H9 (cell line): ENCODE data around the gene MTG2. TPM values are rescaled to one million over a fixed set of nuclear protein-coding genes. Genes with fewer than 3 reads are reported as not detected.
A peak's percentile ranks its signal among the peaks of the same experiment; 100 is the strongest.

Source experiments
- DNase-seq: peaks from one replicate; pipeline ENCODE4 v3.0.0-alpha.2; 2017
- H2AFZ ChIP-seq: one replicate; pipeline ENCODE4 v1.6.1; 2013; ENCODE audit warnings: mild to moderate bottlenecking, low read length, control low read depth, moderate library complexity
- H2AK5ac ChIP-seq: 2 replicates; pipeline ENCODE4 v1.6.1; 2013; ENCODE audit warnings: low read length, control low read depth, mixed read lengths; ENCODE audit not compliant: insufficient read length
- H2BK120ac ChIP-seq: one replicate; pipeline ENCODE4 v1.6.1; 2013; ENCODE audit warnings: low read depth, mild to moderate bottlenecking, low read length, control low read depth, inconsistent platforms; ENCODE audit not compliant: poor library complexity, severe bottlenecking
- H2BK12ac ChIP-seq: 2 replicates; pipeline ENCODE4 v1.6.1; 2013; ENCODE audit warnings: low read length, control low read depth, mixed read lengths, low read depth; ENCODE audit not compliant: insufficient read length
- H2BK15ac ChIP-seq: 2 replicates; pipeline ENCODE4 v1.6.1; 2013; ENCODE audit warnings: low read depth, low read length, control low read depth
- H2BK20ac ChIP-seq: one replicate; pipeline ENCODE4 v1.6.1; 2013; ENCODE audit warnings: low read depth, mild to moderate bottlenecking, low read length, control low read depth, inconsistent platforms; ENCODE audit not compliant: poor library complexity, severe bottlenecking
- H2BK5ac ChIP-seq: 2 replicates; pipeline ENCODE4 v1.6.1; 2013; ENCODE audit warnings: low read length, control low read depth, mixed read lengths; ENCODE audit not compliant: insufficient read length
- H3K14ac ChIP-seq: 2 replicates; pipeline ENCODE4 v1.6.1; 2013; ENCODE audit warnings: low read length, control low read depth; ENCODE audit not compliant: insufficient read depth
- H3K18ac ChIP-seq: 2 replicates; pipeline ENCODE4 v1.6.1; 2013; ENCODE audit warnings: low read depth, mild to moderate bottlenecking, mixed read lengths, low read length, control low read depth; ENCODE audit not compliant: insufficient read length
- H3K23ac ChIP-seq: 2 replicates; pipeline ENCODE4 v1.6.1; 2013; ENCODE audit warnings: low read length, control low read depth, mixed read lengths, low read depth; ENCODE audit not compliant: insufficient read length
- H3K23me2 ChIP-seq: 2 replicates; pipeline ENCODE4 v1.6.1; 2013; ENCODE audit warnings: low read depth, mild to moderate bottlenecking, mixed read lengths, low read length, control low read depth; ENCODE audit not compliant: insufficient read length, poor library complexity, severe bottlenecking
- H3K27ac ChIP-seq: 2 replicates; pipeline ENCODE4 v1.5.1; 2013; ENCODE audit warnings: low read length, control low read depth, mixed read lengths, low read depth; ENCODE audit not compliant: insufficient read length
- H3K27me3 ChIP-seq: 2 replicates; pipeline ENCODE4 v1.6.1; 2013; ENCODE audit warnings: low read length, control low read depth, inconsistent platforms; ENCODE audit not compliant: insufficient read depth
- H3K4ac ChIP-seq: 2 replicates; pipeline ENCODE4 v1.6.1; 2013; ENCODE audit warnings: low read depth, mild to moderate bottlenecking, control low read depth, inconsistent platforms, low read length, moderate library complexity
- H3K4me1 ChIP-seq: 2 replicates; pipeline ENCODE4 v1.6.1; 2013; ENCODE audit warnings: low read length, control low read depth, inconsistent platforms; ENCODE audit not compliant: insufficient read depth
- H3K4me2 ChIP-seq: 2 replicates; pipeline ENCODE4 v1.6.1; 2013; ENCODE audit warnings: low read length, control low read depth, mixed read lengths; ENCODE audit not compliant: insufficient read length, insufficient read depth
- H3K56ac ChIP-seq: 2 replicates; pipeline ENCODE4 v1.6.1; 2013; ENCODE audit warnings: low read depth, mild to moderate bottlenecking, mixed read lengths, low read length, control low read depth; ENCODE audit not compliant: insufficient read length
- H3K79me1 ChIP-seq: 2 replicates; pipeline ENCODE4 v1.6.1; 2013; ENCODE audit warnings: low read depth, mild to moderate bottlenecking, moderate library complexity, low read length, control low read depth, inconsistent platforms; ENCODE audit not compliant: insufficient read depth, poor library complexity, severe bottlenecking
- H3K79me2 ChIP-seq: 2 replicates; pipeline ENCODE4 v1.6.1; 2013; ENCODE audit warnings: low read length, control low read depth, inconsistent platforms; ENCODE audit not compliant: insufficient read depth
- H3K9ac ChIP-seq: 2 replicates; pipeline ENCODE4 v1.6.1; 2013; ENCODE audit warnings: low read length, control low read depth, mixed read lengths; ENCODE audit not compliant: insufficient read length; ENCODE audit errors: extremely low read depth
- H3K9me3 ChIP-seq: one replicate; pipeline ENCODE4 v1.6.1; 2013; ENCODE audit warnings: low read depth, low read length, inconsistent platforms; ENCODE audit not compliant: control insufficient read depth
- H3T11ph ChIP-seq: one replicate; pipeline ENCODE4 v1.6.1; 2013; ENCODE audit warnings: mild to moderate bottlenecking, low read length, control low read depth, inconsistent platforms
- H4K20me1 ChIP-seq: one replicate; pipeline ENCODE4 v1.6.1; 2013; ENCODE audit not compliant: control insufficient read depth, insufficient read length, insufficient read depth
- H4K5ac ChIP-seq: 2 replicates; pipeline ENCODE4 v1.6.1; 2013; ENCODE audit warnings: low read depth, mild to moderate bottlenecking, mixed read lengths, low read length, control low read depth; ENCODE audit not compliant: insufficient read length
- H4K8ac ChIP-seq: replicated peaks from 2 replicates; pipeline ENCODE4 v1.6.1; 2013; ENCODE audit warnings: low read length, control low read depth, mixed read lengths, low read depth; ENCODE audit not compliant: insufficient read length
- H4K91ac ChIP-seq: 2 replicates; pipeline ENCODE4 v1.6.1; 2013; ENCODE audit warnings: low read depth, mild to moderate bottlenecking, moderate library complexity, mixed read lengths, low read length, control low read depth; ENCODE audit not compliant: insufficient read length
- H3K27ac Mint-ChIP-seq, 3 experiments: 2 replicates in 2 of 3; 3 replicates in 1 of 3; pipeline ENCODE4 v1.8.0; 2020 to 2021; ENCODE audit warnings: mixed read lengths in 3 of 3, mild to moderate bottlenecking in 1 of 3, moderate library complexity in 1 of 3
- H3K27me3 Mint-ChIP-seq: 2 replicates; pipeline ENCODE4 v1.8.0; 2021; ENCODE audit warnings: low read depth, mild to moderate bottlenecking, moderate library complexity, mixed read lengths
- H3K36me3 Mint-ChIP-seq, 3 experiments: 2 replicates in 2 of 3; 3 replicates in 1 of 3; pipeline ENCODE4 v1.8.0; 2020 to 2021; ENCODE audit warnings: low read depth in 3 of 3, mixed read lengths in 3 of 3; ENCODE audit not compliant: insufficient read depth in 1 of 3
- H3K4me1 Mint-ChIP-seq, 2 experiments: 2 replicates each; pipeline ENCODE4 v1.8.0; 2020; ENCODE audit warnings: mixed read lengths in 2 of 2
- H3K4me3 Mint-ChIP-seq, 2 experiments: 2 replicates in 1 of 2; 3 replicates in 1 of 2; pipeline ENCODE4 v1.8.0; 2020 to 2021; ENCODE audit warnings: mild to moderate bottlenecking in 2 of 2, mixed read lengths in 2 of 2, moderate library complexity in 1 of 2
- H3K9me3 Mint-ChIP-seq, 2 experiments: 2 replicates in 1 of 2; 3 replicates in 1 of 2; pipeline ENCODE4 v1.8.0; 2020; ENCODE audit warnings: mild to moderate bottlenecking in 2 of 2, mixed read lengths in 2 of 2, moderate library complexity in 1 of 2
- CTCF ChIP-seq: fragments of 200-600 bp; sonication (generic); conservative IDR thresholded peaks from 3 replicates; pipeline ENCODE4 v1.8.0; 2021; ENCODE audit warnings: antibody characterized with exemption, mild to moderate bottlenecking
- WGBS: extraction: QIAGEN DNeasy Blood & Tissue Kit; methylation state at CpG from one replicate; pipeline ENCODE4 v1.1.7; 2013; ENCODE audit warnings: missing lambda C conversion rate, low lambda C conversion rate, mixed read lengths; ENCODE audit not compliant: insufficient read length; ENCODE audit errors: extremely low coverage; 5-methylcytosine and 5-hydroxymethylcytosine counted together
- total RNA-seq: library from RNA; stranded (reverse); gene quantifications from 2 replicates; pipeline ENCODE4 v1.2.1, GENCODE V29; 2021

Gene MTG2
- total RNA-seq, 1 experiment from 2014 or later = 25.1 TPM

DNA sequence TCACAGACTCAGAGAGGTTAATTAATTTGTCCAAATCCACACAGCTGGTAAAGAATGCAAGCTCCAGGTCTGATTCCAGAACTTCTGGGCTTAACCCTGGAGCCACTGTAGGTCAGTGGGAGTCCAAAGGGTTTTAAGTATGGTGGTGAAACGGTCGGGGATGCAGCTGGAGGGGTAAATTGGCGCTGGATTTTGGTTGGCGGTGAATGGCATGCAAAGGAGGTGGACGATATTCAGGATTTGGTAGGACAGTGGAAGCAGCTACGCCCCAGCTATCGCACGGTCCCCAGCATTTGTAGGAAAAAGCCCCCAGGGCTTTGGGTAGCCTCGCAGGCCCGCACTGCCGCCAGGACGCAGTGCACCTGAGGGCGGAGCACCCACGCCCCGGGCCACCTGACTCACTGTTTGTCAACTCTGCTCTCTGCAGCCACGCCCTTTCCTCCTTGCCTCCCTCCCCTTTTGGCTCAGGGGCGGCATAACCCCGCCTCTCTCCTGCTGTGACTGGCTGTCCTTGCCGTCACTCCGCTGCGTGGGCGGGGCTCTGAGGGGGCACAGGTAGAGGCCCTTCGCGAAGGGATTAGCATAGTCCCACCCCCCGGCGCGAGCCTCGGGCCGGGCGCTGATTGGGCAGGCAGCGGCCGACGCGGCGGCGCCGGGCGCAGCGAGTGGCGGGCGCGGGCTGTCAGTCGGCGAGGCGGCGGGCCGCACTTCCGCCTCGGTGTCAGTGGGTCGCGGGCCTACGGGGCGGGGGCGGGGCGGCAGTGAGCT lies 55.2 kb downstream of the MTG2 start, which contains the start of gene OSBPL2:
OSBPL2 (plus strand) TSS at position 721 of the 768 bp plus-strand sequence. CDS start 17,664 bp downstream, outside the sequence.
- no peak within 1 kb of the TSS for H3K18ac ChIP-seq
- Mint-ChIP-seq H3K27ac (peak within 1 kb of the TSS; percentile 73 to 86 (median 75); a peak in 3 of 7 replicates), H3K27me3 (peaks cover 7% of the 10 kb centered on the region), H3K4me1 (peaks cover 16 to 31% of the 10 kb centered on the region in 2 experiments), H3K4me3 (peak within 1 kb of the TSS; percentile 81 to 86), H3K36me3 (peaks cover 0 to 18% (median 15%) of the 10 kb centered on the region in 3 experiments; a peak in 6 of 7 replicates), H3K9me3 (peaks cover 0 to 3% of the 10 kb centered on the region in 2 experiments; a peak in 2 of 5 replicates)
- H3K23ac ChIP-seq = no peak within 1 kb of the TSS
- H2AK5ac ChIP-seq = no peak within 1 kb of the TSS
- no peak within 1 kb of the TSS for H3K27ac ChIP-seq
- no peak within 1 kb of the TSS for H3K4ac ChIP-seq
- no peak within 1 kb of the TSS for H4K8ac ChIP-seq
- peaks cover 10% of the 10 kb centered on the region; the same call in 1 of the 2 replicates for H3K79me2 ChIP-seq
- peak; percentile 99 for DNase-seq
- H3T11ph ChIP-seq = no peak within 1 kb of the TSS
- no peak within 1 kb of the TSS for H2AFZ ChIP-seq
- H3K4me2 ChIP-seq = peak within 1 kb of the TSS; percentile 74
- H3K56ac ChIP-seq = no peak within 1 kb of the TSS
- H2BK5ac ChIP-seq = no peak within 1 kb of the TSS
- H4K20me1 ChIP-seq = no peaks in the 10 kb centered on the region
- H3K23me2 ChIP-seq = peaks cover 7% of the 10 kb centered on the region
- no peak for TF ChIP-seq CTCF
- peaks cover 2% of the 10 kb centered on the region for H3K79me1 ChIP-seq
- H3K14ac ChIP-seq = no peak within 1 kb of the TSS
- H2BK20ac ChIP-seq = no peak within 1 kb of the TSS
- H2BK12ac ChIP-seq = no peak within 1 kb of the TSS
- no peak within 1 kb of the TSS for H2BK15ac ChIP-seq
- H3K9ac ChIP-seq = peak within 1 kb of the TSS; percentile 48
- no peaks in the 10 kb centered on the region for H3K27me3 ChIP-seq
- no CpG with 5 or more reads among the region's 55 CpGs for WGBS
- H4K91ac ChIP-seq = no peak within 1 kb of the TSS
- no peaks in the 10 kb centered on the region for H3K9me3 ChIP-seq
- H2BK120ac ChIP-seq = no peak within 1 kb of the TSS
- no peaks in the 10 kb centered on the region for H3K4me1 ChIP-seq
- no peak within 1 kb of the TSS for H4K5ac ChIP-seq
